Liver (tissue), 9 donors: ENCODE results near the gene KCTD6. TPM values are rescaled to one million over a fixed set of nuclear protein-coding genes. Genes with fewer than 3 reads are reported as not detected.

Experiments used
- DNase-seq: peaks from one replicate; pipeline ENCODE4 v3.0.0-alpha.2; 2017; ENCODE audit warnings: low spot score
- H3K27ac ChIP-seq, 2 donors: one replicate each; pipeline ENCODE4 v1.7.0; 2013; ENCODE audit warnings: inconsistent platforms in 2 of 2, low read length in 2 of 2, control low read depth in 1 of 2, low read depth in 1 of 2, mild to moderate bottlenecking in 1 of 2
- H3K27me3 ChIP-seq, 4 donors: one replicate each; pipeline versions ENCODE4 v1.6.1 to v1.7.0; 2013; ENCODE audit warnings: low read length in 3 of 4, inconsistent platforms in 1 of 4, mild to moderate bottlenecking in 1 of 4, moderate library complexity in 1 of 4; ENCODE audit not compliant: control insufficient read depth in 4 of 4, insufficient read depth in 4 of 4
- H3K36me3 ChIP-seq, 4 donors: one replicate each; pipeline versions ENCODE4 v1.6.1 to v1.7.0; 2013; ENCODE audit warnings: low read length in 3 of 4, mild to moderate bottlenecking in 3 of 4, low read depth in 1 of 4, moderate library complexity in 1 of 4; ENCODE audit not compliant: control insufficient read depth in 4 of 4, insufficient read depth in 3 of 4
- H3K4me1 ChIP-seq, 4 donors: one replicate each; pipeline versions ENCODE4 v1.6.1 to v1.7.0; 2013; ENCODE audit warnings: low read length in 3 of 4, mild to moderate bottlenecking in 3 of 4, moderate library complexity in 1 of 4; ENCODE audit not compliant: control insufficient read depth in 4 of 4, insufficient read depth in 4 of 4
- H3K4me3 ChIP-seq, 3 donors: one replicate each; pipeline versions ENCODE4 v1.6.1 to v1.7.0; 2013; ENCODE audit warnings: low read length in 3 of 3, control low read depth in 1 of 3, low read depth in 1 of 3, mild to moderate bottlenecking in 1 of 3
- H3K9ac ChIP-seq, 2 donors: one replicate each; pipeline ENCODE4 v1.7.0; 2013; ENCODE audit warnings: low read length in 2 of 2, mild to moderate bottlenecking in 2 of 2, moderate library complexity in 2 of 2, control low read depth in 1 of 2, low read depth in 1 of 2
- H3K9me3 ChIP-seq, 4 donors: one replicate each; pipeline versions ENCODE4 v1.6.1 to v1.7.0; 2013; ENCODE audit warnings: low read length in 3 of 4; ENCODE audit not compliant: control insufficient read depth in 4 of 4
- FOXA1 ChIP-seq: IDR thresholded peaks from 2 replicates; pipeline ENCODE4 v1.6.1; 2016; ENCODE audit warnings: antibody characterized with exemption
- FOXA2 ChIP-seq: IDR thresholded peaks from 2 replicates; pipeline ENCODE4 v1.6.1; 2016; ENCODE audit warnings: antibody characterized with exemption
- GABPA ChIP-seq, 2 donors: IDR thresholded peaks in 1 of 2; conservative IDR thresholded peaks in 1 of 2; 2 replicates each; pipeline ENCODE4 v1.6.1; 2016; ENCODE audit warnings: antibody characterized with exemption in 2 of 2, mild to moderate bottlenecking in 1 of 2, moderate library complexity in 1 of 2
- HNF4A ChIP-seq, 2 donors: conservative IDR thresholded peaks; 2 replicates each; pipeline ENCODE4 v1.6.1; 2016; ENCODE audit warnings: antibody characterized with exemption in 2 of 2, mild to moderate bottlenecking in 2 of 2
- HNF4G ChIP-seq: IDR thresholded peaks from 2 replicates; pipeline ENCODE4 v1.6.1; 2016; ENCODE audit warnings: antibody characterized with exemption
- JUND ChIP-seq, 2 donors: IDR thresholded peaks; 2 replicates each; pipeline ENCODE4 v1.6.1; 2016; ENCODE audit warnings: antibody characterized with exemption in 2 of 2
- RXRA ChIP-seq, 2 donors: IDR thresholded peaks; 2 replicates each; pipeline ENCODE4 v1.6.1; 2017 to 2018; ENCODE audit warnings: antibody characterized with exemption in 2 of 2, mild to moderate bottlenecking in 1 of 2
- SP1 ChIP-seq: IDR thresholded peaks from 2 replicates; pipeline ENCODE4 v1.6.1; 2018; ENCODE audit warnings: antibody characterized with exemption, mild to moderate bottlenecking
- TAF1 ChIP-seq: conservative IDR thresholded peaks from 2 replicates; pipeline ENCODE4 v1.6.1; 2016; ENCODE audit warnings: antibody characterized with exemption, mild to moderate bottlenecking
- ZBTB33 ChIP-seq: IDR thresholded peaks from 2 replicates; pipeline ENCODE4 v1.6.1; 2016; ENCODE audit warnings: antibody characterized with exemption
- WGBS: extraction: QIAGEN DNeasy Blood & Tissue Kit; methylation state at CpG from one replicate; pipeline ENCODE4 v1.1.7; 2013; 5-methylcytosine and 5-hydroxymethylcytosine counted together
- polyA plus RNA-seq, 2 donors: library from polyadenylated mRNA; stranded (reverse) in 1 of 2; unstranded in 1 of 2; fragments of 200-250 nt in 1 of 2; fragments of >200 nt in 1 of 2; fragmentation: Nextera tagmentation in 1 of 2; extraction: Ambion mirVana in 1 of 2; gene quantifications; one replicate each; pipeline versions ENCODE4 v1.2.1 to v1.2.3, GENCODE V29; 2013 to 2015
- total RNA-seq, 2 donors: library from RNA; depleted of rRNA; stranded (reverse); fragments of >200 nt; gene quantifications; one replicate each; pipeline ENCODE4 v1.2.3, GENCODE V29; 2014
- TF ChIP-seq, protein P1 (sequence below): IDR thresholded peaks from 2 replicates; pipeline ENCODE4 v1.6.1; 2016; ENCODE audit warnings: antibody characterized with exemption
- TF ChIP-seq, protein P2 (sequence below): fragments of 150-350 bp; IDR thresholded peaks from 2 replicates; pipeline ENCODE4 v1.5.1; 2017; ENCODE audit warnings: improper control_type of control experiment, low read depth, low read length; ENCODE audit not compliant: missing input control
- TF ChIP-seq, protein P3 (sequence below): IDR thresholded peaks from 2 replicates; pipeline ENCODE4 v1.6.1; 2016; ENCODE audit warnings: antibody characterized with exemption, mild to moderate bottlenecking
- donor health status: healthy.
- donor health status: healthy.
- donor health status: healthy.
- donor health status: healthy.
- donor health status: healthy.

The KCTD6 gene
- total and polyA plus RNA-seq, 4 donors, result 6.5 to 13.8 (median 10.4) TPM

DNA sequence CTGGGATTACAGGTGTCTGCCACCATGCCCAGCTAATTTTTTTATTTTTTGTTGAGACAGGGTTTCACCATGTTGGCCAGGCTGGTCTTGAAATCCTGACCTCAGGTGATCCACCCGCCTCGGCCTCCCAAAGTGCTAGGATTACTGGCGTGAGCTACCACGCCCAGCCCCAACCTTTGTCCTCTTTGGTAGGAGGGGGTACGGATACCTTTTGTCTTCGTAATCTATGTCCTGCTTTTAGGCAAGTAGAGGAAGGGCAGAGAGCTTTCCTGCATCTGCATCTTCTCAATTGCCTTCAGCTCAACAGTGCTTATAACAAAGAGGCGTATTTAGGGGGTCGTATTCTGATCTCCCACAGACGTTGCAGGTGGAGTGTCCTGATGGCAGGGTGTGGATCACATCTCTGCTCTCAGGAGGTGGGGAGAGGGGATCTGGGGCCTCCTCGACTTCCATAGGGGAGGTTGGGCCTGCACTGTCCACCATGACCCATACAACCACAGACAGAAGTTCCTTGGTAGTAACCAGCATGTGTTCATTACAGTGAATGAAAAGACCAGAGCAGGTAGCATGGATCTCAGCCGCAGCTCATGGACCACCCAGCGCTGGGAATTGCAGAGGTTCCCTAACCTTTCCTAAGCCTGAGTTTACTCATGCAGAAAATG, 21.4 kb upstream of the KCTD6 start:
- no peaks in the 10 kb centered on the region for H3K36me3 ChIP-seq
- WGBS, result 89% methylated on average over 12 of the region's 12 CpGs
- no peak for DNase-seq

GRCh38 chr3:58471025-58471887, 20.6 kb upstream of the KCTD6 start:
- peaks cover 22 to 48% (median 33%) of the 10 kb centered on the region in 4 donors for H3K4me1 ChIP-seq
- WGBS, result 35% methylated on average over 10 of the region's 10 CpGs
- H3K27ac ChIP-seq, result peak overlapping the region; percentile 92 to 94
- H3K36me3 ChIP-seq, result no peaks in the 10 kb centered on the region
- no peak overlapping the region for H3K4me3 ChIP-seq
- H3K27me3 ChIP-seq, result no peaks in the 10 kb centered on the region
- H3K9me3 ChIP-seq, result no peaks in the 10 kb centered on the region
- H3K9ac ChIP-seq, result peak overlapping the region; percentile 1 to 25
- no peak for DNase-seq
- TF ChIP-seq, protein P1, sequence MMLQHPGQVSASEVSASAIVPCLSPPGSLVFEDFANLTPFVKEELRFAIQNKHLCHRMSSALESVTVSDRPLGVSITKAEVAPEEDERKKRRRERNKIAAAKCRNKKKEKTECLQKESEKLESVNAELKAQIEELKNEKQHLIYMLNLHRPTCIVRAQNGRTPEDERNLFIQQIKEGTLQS, result peak; percentile 94
- TF ChIP-seq SP1 (peak; percentile 83), FOXA2 (peak; percentile 95), RXRA (IDR thresholded peaks at IDR 0.05) (peak; percentile 78 to 89), TAF1 (peak; percentile 48), HNF4A (conservative IDR thresholded peaks at IDR 0.05) (peak; percentile 75 to 78), JUND (IDR thresholded peaks at IDR 0.05) (peak; percentile 99), GABPA (IDR thresholded peaks at IDR 0.05 in 1 of 2, conservative IDR thresholded peaks at IDR 0.05 in 1 of 2) (no peak), HNF4G (peak; percentile 41)
- TF ChIP-seq, protein P2, sequence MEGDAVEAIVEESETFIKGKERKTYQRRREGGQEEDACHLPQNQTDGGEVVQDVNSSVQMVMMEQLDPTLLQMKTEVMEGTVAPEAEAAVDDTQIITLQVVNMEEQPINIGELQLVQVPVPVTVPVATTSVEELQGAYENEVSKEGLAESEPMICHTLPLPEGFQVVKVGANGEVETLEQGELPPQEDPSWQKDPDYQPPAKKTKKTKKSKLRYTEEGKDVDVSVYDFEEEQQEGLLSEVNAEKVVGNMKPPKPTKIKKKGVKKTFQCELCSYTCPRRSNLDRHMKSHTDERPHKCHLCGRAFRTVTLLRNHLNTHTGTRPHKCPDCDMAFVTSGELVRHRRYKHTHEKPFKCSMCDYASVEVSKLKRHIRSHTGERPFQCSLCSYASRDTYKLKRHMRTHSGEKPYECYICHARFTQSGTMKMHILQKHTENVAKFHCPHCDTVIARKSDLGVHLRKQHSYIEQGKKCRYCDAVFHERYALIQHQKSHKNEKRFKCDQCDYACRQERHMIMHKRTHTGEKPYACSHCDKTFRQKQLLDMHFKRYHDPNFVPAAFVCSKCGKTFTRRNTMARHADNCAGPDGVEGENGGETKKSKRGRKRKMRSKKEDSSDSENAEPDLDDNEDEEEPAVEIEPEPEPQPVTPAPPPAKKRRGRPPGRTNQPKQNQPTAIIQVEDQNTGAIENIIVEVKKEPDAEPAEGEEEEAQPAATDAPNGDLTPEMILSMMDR, result no peak

More for the DNA sequence above, 21.4 kb upstream of the KCTD6 start:
- Histone ChIP-seq H3K27ac (peak overlapping the region; percentile 92 to 94), H3K4me3 (no peak overlapping the region), H3K9me3 (no peaks in the 10 kb centered on the region), H3K27me3 (no peaks in the 10 kb centered on the region), H3K9ac (no peak overlapping the region), H3K4me1 (peaks cover 22 to 43% (median 30%) of the 10 kb centered on the region in 4 donors)
- TF ChIP-seq GABPA (IDR thresholded peaks at IDR 0.05 in 1 of 2, conservative IDR thresholded peaks at IDR 0.05 in 1 of 2) (no peak), RXRA (IDR thresholded peaks at IDR 0.05) (no peak), FOXA1 (no peak), ZBTB33 (no peak), HNF4G (no peak), SP1 (no peak)
- TF ChIP-seq, protein P3, sequence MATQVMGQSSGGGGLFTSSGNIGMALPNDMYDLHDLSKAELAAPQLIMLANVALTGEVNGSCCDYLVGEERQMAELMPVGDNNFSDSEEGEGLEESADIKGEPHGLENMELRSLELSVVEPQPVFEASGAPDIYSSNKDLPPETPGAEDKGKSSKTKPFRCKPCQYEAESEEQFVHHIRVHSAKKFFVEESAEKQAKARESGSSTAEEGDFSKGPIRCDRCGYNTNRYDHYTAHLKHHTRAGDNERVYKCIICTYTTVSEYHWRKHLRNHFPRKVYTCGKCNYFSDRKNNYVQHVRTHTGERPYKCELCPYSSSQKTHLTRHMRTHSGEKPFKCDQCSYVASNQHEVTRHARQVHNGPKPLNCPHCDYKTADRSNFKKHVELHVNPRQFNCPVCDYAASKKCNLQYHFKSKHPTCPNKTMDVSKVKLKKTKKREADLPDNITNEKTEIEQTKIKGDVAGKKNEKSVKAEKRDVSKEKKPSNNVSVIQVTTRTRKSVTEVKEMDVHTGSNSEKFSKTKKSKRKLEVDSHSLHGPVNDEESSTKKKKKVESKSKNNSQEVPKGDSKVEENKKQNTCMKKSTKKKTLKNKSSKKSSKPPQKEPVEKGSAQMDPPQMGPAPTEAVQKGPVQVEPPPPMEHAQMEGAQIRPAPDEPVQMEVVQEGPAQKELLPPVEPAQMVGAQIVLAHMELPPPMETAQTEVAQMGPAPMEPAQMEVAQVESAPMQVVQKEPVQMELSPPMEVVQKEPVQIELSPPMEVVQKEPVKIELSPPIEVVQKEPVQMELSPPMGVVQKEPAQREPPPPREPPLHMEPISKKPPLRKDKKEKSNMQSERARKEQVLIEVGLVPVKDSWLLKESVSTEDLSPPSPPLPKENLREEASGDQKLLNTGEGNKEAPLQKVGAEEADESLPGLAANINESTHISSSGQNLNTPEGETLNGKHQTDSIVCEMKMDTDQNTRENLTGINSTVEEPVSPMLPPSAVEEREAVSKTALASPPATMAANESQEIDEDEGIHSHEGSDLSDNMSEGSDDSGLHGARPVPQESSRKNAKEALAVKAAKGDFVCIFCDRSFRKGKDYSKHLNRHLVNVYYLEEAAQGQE, result no peak
- TF ChIP-seq, protein P1, result no peak
